Fibroblast of pulmonary artery (primary cell): ENCODE measurements around the gene PRKCD.
A peak's percentile ranks its signal among the peaks of the same experiment; 100 is the strongest.
"Not testable (repeated sequence)": the region's sequence is repeated elsewhere in the genome, so short reads cannot be mapped to it uniquely, and the experiment has no call there.

Experiments
- DNase-seq: peaks from one replicate; pipeline ENCODE4 v3.0.0-alpha.2; 2010; ENCODE audit warnings: low read depth
- H3K4me3 ChIP-seq: replicated peaks from 2 replicates; pipeline ENCODE4 v1.5.1; 2011; ENCODE audit warnings: low read depth, mild to moderate bottlenecking, control low read depth, low read length, moderate library complexity
- TF ChIP-seq, protein P1 (sequence below): IDR thresholded peaks from 2 replicates; pipeline ENCODE4 v1.5.1; 2011; ENCODE audit warnings: mild to moderate bottlenecking, control low read depth, low read length, inconsistent platforms; ENCODE audit errors: missing control alignments

The PRKCD gene

DNA sequence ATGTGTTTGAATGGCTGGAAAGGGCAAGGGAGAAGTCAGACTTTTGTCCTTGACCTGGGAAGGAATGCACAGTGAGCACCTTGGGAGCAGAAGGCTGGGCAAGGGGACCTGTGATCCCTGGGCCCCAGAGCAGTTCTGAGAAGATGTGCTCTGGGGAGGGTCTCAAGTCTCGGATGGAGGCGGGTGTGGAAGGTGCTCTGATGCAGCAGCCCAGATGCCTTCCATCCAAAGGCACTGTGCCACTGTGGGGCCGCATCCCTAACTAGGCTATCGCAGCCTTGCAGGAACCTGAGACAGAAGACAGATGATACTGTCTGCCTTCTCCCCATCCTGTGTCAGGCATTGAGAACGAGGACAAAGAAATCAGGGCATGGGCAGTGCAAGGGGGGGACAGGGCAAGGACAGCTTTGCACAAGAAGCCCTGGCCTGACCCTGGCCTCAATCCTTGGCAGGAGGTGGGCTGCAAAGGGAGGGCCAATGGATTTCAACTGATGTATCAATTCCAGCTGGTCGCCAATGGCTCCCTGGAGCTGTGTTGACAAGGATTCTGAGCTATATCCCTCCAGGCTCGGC is 14.6 kb upstream of the PRKCD start:
- DNase-seq = no peak
- TF ChIP-seq, protein P1, sequence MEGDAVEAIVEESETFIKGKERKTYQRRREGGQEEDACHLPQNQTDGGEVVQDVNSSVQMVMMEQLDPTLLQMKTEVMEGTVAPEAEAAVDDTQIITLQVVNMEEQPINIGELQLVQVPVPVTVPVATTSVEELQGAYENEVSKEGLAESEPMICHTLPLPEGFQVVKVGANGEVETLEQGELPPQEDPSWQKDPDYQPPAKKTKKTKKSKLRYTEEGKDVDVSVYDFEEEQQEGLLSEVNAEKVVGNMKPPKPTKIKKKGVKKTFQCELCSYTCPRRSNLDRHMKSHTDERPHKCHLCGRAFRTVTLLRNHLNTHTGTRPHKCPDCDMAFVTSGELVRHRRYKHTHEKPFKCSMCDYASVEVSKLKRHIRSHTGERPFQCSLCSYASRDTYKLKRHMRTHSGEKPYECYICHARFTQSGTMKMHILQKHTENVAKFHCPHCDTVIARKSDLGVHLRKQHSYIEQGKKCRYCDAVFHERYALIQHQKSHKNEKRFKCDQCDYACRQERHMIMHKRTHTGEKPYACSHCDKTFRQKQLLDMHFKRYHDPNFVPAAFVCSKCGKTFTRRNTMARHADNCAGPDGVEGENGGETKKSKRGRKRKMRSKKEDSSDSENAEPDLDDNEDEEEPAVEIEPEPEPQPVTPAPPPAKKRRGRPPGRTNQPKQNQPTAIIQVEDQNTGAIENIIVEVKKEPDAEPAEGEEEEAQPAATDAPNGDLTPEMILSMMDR = no peak
- H3K4me3 ChIP-seq = no peak overlapping the region

DNA sequence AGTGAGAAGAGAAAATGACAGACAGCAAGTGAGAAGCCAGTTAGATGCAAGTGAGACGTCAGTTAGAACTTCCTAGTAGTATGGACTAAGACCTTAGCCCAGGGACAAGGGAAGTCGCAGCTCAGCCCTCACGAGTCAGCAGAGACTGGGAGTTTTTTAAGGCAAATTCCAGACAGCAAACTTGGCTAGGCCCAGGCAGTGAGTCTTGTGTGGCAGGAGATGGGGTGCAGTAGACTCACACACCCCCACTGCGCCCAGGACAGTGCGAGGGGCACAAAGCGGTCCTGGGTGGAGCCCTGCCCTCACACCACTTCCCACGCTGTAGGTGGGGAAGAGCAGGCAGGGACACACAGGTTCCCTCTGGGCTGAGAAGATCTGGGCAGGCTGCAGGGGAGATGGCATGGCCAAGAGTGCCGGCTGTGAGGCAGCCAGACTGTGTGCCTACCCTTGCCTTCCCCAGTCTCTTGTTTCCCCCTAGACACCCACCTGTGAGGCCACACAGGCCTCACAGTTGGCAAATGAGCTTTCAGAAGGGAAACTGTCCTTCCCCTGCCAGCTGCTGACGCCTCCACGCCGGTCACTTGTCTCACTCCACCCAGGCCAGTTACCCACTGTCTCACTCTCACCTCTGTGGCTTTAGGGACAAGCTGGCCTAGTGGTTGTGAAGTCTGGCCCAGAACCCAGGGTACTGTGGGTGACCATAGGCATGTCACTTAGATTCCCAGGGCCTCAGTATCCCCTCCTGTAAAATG is 13.7 kb upstream of the PRKCD start:
- H3K4me3 ChIP-seq = no peak overlapping the region
- no peak for DNase-seq
- TF ChIP-seq, protein P1 = no peak

DNA sequence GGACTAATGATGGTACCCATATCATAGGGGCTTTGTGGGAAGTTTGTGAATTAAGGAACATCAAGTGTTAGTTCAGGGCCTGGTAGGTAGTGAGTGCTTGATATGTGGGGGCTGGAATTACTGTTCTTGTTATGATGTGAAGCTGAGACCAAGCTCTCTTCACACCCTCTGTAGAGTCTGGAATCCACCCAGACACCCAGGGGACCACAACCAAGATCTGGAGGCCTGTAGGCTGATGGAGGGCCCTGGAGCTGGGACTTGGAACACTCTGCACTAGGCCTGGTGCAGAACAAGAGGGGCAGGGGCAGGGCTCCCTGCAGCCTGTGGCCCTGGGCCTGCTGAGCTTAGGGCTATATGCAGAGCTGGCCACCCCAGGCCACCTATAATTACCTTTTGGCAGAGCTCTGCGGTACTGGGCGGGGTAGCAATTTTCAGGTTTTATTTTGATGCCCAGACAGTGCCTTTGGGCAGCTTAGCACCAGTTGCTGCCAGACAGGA is 13.1 kb upstream of the PRKCD start:
- no peak overlapping the region for H3K4me3 ChIP-seq
- TF ChIP-seq, protein P1 = no peak
- DNase-seq = no peak

DNA sequence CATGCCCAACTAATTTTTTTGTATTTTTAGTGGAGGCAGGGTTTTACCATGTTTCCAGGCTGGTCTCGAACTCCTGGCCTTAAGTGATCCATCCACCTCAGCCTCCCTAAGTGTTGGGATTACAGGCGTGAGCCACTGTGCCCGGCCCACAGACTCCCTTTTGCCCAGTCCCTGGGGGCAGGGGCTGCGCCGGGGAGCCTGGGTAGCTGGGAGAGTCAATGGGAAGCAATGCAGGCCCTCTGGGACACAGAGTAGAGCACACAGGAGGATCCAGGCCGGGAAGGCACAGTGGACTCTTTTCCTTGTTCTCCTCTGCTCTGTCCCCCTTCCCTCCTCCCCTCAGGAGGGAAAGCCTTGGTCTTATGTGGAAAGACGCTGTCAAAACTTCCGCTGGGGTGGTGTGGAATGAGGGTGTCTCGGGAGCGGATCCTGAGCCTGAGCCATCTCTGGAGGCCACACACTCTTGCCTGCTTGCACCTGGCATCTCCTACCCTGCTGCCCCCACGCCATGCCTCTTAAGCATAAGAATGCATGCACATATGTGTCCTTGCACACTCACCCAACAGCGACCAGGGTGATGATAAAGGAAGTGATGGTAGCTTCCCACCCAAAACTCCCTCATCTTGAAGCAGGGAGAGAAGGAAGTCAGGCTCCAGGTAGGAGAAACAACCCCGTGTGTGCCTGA is 11.9 kb upstream of the PRKCD start:
- H3K4me3 ChIP-seq = no peak overlapping the region
- DNase-seq = no peak
- TF ChIP-seq, protein P1 = no peak

DNA sequence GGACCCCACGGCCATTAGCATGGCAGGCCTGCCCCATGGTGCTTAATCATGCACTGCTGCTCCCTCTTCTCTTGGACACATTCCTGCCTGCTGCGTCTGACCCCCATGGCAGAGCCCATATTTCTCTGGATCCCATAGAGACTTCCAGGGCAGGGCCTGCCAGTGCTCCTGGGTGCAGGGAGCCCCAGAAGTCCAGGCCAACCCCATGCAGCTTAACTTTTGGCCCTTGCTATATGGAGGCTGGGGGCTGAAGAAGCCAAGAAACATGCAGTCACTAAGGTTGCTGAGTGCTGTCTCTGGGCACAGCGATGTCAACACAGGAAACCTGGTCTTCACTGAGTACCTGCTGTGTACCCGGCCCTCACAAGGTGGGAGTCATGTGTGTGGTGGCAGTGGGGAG is 11.3 kb upstream of the PRKCD start:
- no peak overlapping the region for H3K4me3 ChIP-seq
- TF ChIP-seq, protein P1 = no peak
- DNase-seq = no peak

DNA sequence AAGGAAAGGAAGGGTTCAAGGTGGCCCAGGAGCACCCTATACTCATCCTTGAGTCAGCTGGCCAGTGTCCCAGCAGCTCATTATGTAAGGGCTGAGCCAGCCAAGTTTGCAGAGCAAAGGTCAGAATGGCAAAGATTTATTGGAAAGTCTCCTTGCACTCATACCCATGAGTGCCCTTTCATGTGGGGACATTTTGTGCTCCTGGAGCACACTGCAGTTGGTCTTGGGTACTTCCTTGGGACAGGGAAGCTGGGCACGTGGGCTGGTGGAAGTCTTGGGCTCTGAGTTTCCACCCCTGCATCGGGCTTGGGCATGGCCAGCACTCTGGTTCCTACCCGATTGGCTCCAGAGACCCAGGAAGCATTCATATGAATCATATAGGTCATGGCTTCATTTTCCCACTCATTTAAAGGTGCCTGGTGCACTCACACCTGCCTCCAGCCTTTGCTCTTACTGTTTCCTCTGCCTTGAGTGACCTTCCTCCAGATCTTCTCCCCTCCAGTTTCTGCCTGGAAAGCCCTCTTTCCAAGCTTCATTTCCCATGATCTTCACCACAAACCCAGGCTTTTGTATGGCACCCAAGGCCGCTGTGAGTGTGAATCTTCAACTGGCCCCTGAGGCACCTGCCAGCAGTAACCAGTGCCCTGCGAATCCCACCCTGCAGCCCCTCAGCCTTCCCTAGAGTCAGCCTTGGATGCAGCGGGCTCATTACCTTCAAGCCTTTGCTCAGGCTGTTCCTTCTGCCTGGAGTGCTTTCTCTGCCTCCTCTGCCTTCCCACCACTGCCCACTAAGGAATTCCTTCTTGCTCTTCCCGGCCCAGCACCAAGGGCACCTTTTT is 10.5 kb upstream of the PRKCD start:
- peak; percentile 31 for DNase-seq
- H3K4me3 ChIP-seq = no peak overlapping the region
- TF ChIP-seq, protein P1 = no peak

DNA sequence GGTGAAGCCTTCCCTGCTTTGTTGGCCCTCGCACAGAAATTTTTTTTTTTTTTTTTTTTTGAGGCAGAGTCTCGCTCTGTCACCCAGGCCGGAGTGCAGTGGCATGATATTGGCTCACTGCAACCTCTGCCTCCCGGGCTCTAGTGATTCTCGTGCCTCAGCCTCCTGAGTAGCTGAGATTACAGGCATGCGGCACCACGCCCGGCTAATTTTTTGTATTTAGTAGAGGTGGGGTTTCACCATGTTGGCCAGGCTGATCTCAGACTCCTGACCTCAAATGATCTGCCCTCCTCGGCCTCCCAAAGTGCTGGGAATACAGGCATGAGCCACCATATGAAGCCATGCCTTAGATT is 9.9 kb upstream of the PRKCD start:
- not testable (repeated sequence) for H3K4me3 ChIP-seq, DNase-seq
